Measurements from ENCODE around the gene CXCL12.

The CXCL12 gene

GRCh38 chr10:44385026-44385695 is at the start of gene CXCL12:
Gene CXCL12 (minus strand): TSS chr10:44385097. CDS start chr10:44385005, 92 bp downstream.
- DNase-seq (ENCODE audit: low read depth), result no peak

- no peak for DNase-seq (ENCODE audit: low read depth)
Observed at GRCh38 chr10:44427479-44427878, 42.6 kb upstream of the CXCL12 start.

DNA sequence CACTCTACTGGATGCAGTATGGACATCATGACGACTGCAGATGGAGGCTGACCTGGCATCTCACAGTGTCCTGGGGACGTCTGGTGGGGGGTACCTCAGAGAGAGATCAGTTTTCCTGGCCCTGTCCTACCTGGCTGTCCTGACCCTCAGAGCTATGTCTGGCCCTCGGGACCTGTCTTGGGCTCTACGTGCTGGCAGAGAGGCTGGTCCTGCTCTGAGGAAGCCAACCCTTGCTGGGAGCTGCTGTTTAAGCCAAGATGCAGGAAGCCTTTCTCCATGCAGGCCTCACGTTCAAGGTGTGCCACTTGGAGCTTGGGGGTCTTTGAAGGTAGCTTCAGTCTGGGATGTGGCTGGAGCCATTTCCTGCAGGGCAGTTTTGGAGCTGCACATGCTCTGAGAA is 42.1 kb upstream of the CXCL12 start:
- DNase-seq (ENCODE audit: low read depth), result no peak

GRCh38 chr10:44426247-44427034 is 41.5 kb upstream of the CXCL12 start:
- DNase-seq (ENCODE audit: low read depth), result no peak

- no peak for DNase-seq (ENCODE audit: low read depth)
Observed at GRCh38 chr10:44425466-44425865, 40.6 kb upstream of the CXCL12 start.

GRCh38 chr10:44424957-44425356 is 40.1 kb upstream of the CXCL12 start:
- no peak for DNase-seq (ENCODE audit: low read depth)

GRCh38 chr10:44424298-44424697 is 39.4 kb upstream of the CXCL12 start:
- no peak for DNase-seq (ENCODE audit: low read depth)

DNA sequence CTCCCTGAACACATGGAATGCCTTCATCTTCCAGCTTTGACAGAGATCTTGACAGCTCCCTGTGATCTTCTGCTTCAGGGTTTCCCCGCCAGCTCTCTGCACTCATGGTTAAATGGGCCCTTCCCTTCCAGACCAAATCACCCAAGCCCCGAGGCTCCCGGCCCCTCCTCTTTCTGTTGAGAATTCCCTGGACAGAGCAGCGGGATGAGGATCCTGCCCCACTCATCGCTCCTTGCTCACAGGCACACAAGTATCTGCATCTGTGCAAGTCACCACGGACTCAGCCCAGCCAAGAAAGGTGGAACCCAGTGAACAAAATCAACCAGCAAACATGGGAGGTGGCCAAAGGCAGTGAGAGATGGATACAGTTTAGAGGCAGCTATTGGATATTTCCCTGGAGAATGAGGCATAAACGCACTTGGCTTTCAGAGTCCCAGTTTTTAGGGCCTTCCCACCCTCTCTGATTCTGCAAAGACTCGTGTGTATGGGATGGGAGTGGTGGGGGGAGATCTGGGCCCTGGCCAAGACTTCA is 37.7 kb upstream of the CXCL12 start:
- DNase-seq (ENCODE audit: low read depth), result no peak

DNA sequence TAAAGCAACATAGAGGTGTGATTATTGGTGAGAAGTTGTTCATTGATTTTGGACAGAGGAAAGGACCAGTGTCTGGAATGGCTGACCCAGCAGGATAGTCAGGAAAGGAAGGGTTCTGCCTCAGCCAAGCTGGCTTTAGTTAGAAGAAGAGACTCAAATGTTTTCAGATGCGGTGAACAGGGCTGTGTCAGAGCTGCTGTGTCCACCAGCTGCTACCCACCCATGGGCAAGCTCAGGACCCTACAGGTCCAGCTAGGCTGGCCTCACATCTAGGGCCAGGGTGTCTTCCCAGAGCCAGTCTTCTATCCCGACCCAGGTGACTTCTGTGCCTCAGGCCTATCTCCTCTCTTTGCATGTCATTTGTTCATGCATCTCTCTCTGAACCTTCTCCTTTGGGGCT is 37.3 kb upstream of the CXCL12 start:
- DNase-seq (ENCODE audit: low read depth), result no peak

DNA sequence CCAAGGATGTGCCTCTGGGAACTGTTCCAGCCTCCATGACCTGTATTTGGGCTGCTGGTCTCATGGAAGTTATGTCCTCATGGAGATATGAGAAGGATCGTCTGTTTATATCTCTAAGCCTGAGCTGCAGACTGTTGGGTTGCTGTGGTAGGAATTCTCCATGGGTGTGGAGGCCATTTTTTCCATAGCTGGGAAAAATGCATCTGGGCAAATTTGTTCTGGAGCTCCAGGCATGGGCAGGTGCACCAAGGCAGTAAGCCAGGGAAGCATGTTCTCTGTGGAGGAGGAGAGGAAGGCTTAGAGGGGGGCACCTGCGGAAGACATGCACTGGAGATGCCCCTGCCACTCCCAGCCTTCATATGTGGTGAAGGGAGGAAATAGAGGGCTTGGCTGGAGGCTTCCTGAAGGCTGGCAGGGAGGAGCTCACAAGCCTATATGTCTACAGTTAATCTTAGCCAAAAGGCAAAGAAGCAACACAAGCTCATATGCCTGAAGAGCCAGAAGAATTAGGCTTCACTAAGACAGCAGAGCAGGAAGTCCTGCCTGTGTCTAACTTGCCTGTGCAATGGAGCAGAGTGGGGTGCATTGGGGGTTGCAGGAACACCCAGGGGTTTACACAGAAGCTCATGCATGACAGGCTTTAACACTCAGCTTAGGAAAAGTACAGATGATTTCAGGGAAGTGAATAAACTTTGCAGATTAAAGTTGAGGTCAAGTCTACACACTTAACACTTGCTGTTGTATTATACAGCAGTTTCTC is 35.1 kb upstream of the CXCL12 start:
- DNase-seq (ENCODE audit: low read depth), result no peak

- DNase-seq (ENCODE audit: low read depth), result no peak
Observed at GRCh38 chr10:44418637-44419036, 33.7 kb upstream of the CXCL12 start.

DNA sequence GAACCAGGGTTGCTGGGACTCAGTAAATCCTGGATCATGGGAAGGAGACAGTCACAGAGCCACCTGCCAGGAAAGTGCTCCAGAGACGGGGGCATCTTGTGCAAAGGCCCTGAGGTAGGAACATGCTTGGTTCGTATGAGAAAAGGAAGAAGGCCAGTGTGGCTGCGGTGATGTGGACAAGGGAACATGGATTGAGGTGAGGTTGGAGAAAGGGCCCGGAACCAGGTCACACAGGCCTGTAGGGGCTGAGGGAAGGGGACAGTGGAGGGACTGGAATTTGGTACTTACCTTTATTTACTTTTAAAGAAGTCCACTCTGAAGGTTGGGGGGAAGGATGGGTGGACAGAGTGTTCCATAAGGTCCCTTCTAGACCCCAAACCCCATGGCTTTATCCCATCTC is 32.9 kb upstream of the CXCL12 start:
- DNase-seq (ENCODE audit: low read depth), result no peak

DNA sequence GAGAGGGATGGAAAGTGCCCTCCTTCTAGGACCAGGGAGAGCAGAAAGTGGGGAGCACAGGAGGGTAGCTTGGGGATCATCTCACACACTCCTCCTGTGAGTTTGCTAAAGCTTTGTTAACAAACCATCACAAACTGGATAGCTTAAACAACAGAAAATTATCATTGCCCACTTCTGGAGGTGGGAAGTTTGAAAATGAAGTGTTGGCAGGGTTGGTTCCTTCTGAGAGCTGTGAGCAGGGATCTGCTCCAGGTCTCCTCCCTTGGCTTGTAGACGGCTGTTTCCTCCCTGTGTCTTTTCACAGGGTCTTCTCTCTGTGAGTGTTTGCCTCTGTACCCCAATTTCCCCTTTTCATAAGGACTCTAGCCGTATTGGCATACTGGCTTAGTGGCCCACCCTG is 32.0 kb upstream of the CXCL12 start:
- no peak for DNase-seq (ENCODE audit: low read depth)

GRCh38 chr10:44416021-44416771 is 31.3 kb upstream of the CXCL12 start:
- no peak for DNase-seq (ENCODE audit: low read depth)

DNA sequence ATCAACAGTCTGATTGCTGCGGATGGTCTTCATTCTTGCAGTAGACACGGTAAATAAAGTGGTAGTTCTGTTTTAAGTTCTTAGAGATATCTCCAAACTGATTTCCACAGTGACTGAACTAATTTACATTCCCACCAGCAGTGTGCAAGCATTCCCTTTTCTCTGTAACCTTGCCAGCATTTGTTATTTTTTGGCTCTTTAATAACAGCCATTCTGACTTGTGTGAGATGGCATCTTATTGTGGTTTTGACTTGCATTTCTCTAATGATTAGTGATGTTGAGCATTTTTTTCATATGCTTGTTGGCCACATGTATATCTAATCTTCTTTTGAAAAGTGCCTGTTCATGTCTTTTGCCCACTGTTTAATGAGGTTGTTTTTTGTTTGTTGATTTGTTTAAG is 30.2 kb upstream of the CXCL12 start:
- no peak for DNase-seq (ENCODE audit: low read depth)

GRCh38 chr10:44413416-44413815 is 28.5 kb upstream of the CXCL12 start:
- DNase-seq (ENCODE audit: low read depth), result no peak

DNA sequence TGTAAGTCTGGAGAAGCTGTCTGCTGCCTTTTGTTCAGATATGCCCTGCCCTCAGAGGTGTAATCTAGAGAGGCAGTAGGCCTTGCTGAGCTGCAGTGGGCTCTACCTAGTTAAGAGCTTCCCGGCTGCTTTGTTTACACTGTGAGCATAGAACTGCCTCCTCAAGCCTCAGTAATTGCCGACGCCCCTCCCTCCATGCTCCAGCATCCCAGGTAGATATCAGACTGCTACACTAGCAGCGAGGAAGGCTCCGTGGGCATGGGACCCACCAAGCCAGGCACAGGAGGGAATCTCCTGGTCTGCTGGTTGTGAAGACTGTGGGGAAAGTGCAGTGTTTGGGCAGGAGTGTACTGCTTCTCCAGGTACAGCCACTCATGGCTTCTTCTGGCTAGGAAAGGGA is 26.4 kb upstream of the CXCL12 start:
- no peak for DNase-seq (ENCODE audit: low read depth)

GRCh38 chr10:44404741-44405437 is 20.0 kb upstream of the CXCL12 start:
- no peak for DNase-seq (ENCODE audit: low read depth)

DNA sequence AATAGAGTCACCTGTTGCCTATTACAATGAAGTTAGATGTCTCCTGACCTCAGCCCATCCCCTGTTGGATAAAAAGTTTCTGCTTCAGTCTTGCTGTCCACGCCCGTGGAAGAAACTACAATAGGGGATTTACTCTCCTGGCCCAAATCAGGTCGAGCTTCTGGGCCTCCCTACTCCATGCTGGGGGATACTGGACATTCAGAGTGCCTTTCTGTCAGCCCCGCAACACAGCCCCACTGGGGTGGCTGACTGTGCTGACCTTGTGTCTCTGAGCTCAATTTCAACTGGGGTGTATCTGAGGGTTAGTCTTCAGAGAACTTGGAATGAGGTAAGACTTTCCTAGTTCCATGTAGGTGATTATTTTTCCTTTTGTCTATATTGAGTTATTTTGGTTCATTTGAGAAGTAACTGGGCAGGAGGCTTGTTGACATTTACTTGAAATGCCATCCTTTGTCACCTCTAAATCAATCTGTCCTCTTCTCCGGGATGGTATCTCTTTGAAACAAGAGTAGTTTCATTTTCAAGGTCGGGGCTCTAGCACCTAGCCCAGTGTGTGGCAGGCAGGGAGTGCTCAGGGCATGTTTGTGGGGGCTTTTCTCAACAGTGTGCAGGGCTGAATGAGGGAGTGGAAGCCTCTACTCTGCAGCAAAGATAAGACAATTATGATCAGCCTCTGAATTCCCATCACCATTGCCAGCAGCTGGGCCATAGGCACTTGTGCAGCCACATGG is 17.7 kb upstream of the CXCL12 start:
- DNase-seq (ENCODE audit: low read depth), result no peak

- no peak for DNase-seq (ENCODE audit: low read depth)
Observed at GRCh38 chr10:44400541-44400940, 15.6 kb upstream of the CXCL12 start.
